Left lobe of liver (tissue), 2 donors: Measurements from ENCODE around the gene JAKMIP1. TPM values are rescaled to one million over a fixed set of nuclear protein-coding genes. Genes with fewer than 3 reads are reported as not detected.

Source experiments
- ATAC-seq: fragments of 200-7000 bp; cut with Tn5 transposase; one replicate; pipeline ENCODE4 v1.9.1; 2020; ENCODE audit warnings: mild to moderate bottlenecking, moderate library complexity
- DNase-seq: peaks from one replicate; pipeline ENCODE4 v3.0.0-alpha.2; 2020; ENCODE audit warnings: low spot score
- total RNA-seq: library from RNA; stranded (reverse); gene quantifications from one replicate; pipeline ENCODE4 v1.2.1, GENCODE V29; 2021
- donor health status: DM: no; HTN: no; CAD: no; lungs with moderate emphysema.
- donor health status: DM: no; HTN: yes; CAD: no.

The JAKMIP1 gene
- total RNA-seq, 1 donor from 2014 or later: not detected

DNA sequence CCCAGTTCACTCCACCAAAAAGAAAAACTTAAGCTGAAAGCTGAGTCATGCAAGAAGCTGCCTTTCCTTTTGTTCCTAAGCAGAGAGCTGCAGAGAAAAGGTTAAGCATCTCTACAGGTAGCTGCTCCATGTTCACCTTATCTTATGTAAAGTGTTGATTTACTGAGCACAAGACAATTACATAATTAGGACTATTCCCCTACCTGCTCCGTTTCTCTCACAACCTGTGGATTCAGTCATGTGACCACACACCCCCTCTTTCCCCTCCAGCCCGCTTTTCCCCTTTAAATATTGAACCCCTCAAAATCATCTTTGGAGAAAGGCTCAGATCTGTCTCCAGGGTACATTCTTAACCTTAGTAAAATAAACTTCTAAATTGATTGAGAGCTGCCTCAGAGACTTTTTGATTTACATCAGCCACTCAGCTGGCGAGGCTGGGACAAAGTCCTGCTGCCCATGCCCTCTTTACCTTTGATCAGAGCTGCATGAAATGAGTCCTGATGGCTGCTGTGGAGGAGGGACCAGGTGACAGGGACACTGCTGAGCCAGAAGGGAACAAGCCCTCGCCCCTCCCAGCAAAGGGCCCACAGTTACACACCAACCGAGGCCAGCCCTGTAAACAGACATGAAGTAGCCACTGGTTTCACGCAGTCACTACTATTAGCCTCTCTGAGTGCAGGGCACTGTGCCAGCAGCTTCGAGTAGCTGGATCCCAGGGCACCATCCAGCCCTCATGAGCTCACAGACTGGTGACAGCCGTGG lies 128.2 kb downstream of the JAKMIP1 start:
- ATAC-seq (peak; percentile 97), DNase-seq (peak; percentile 91)

DNA sequence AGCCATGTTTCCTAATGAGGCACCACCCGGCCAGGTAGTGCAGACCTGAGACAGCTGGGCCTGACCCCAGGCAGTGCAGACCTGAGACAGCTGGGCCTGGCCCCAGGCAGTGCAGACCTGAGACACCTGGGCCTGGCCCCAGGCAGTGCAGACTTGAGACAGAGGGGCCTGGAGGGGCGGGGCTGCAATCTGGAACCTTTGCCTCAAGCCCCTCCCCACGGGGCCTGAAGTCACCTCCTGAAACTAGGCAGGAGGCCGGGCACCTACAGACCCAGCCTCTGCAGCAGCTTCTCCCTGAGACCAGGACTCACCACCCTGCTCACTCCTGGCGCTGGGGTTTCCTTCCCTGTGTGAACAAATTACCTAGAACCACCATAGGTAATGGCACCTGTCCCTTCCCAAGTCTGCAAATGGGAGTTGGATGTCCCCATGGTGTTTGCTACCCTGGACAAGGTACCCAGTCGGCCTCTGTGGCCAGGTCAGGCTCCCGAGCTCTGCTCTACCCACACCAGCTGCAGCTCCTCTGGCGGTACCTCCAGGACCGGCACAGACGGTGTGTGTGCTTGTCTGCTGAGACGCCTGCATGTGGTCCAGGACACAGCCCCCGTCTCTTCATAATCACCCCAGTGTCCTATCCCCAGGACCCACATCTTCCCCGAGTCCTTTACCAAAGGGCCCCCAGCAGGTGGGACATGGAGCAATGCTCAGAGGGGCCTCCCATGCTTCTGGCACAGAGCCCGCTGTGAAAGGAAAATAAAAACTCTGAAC lies 129.0 kb downstream of the JAKMIP1 start:
- DNase-seq (no peak), ATAC-seq (peak; percentile 4)

- DNase-seq: no peak
- ATAC-seq: no peak
These were observed 130.3 kb downstream of the JAKMIP1 start for GRCh38 chr4:6069845-6070709.

DNA sequence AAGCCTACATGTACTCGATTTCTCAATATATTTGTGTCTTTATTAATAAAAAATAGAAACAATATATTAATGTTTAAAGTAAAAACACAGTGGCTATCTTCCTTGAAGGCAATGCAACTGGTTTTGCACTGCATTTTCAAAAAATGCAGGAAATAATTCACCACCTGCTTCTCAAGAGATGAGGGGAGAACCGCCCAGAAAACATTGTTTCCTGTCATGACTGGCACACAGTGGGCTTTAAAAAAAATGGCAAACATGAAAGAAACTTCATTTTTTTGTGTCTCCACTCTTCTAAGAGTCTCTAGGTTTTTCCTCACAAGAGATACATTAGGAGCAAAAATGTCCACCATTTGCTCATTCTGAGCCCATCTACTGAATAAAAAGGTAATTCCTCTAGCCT lies 131.4 kb downstream of the JAKMIP1 start:
- DNase-seq (no peak), ATAC-seq (no peak)

DNA sequence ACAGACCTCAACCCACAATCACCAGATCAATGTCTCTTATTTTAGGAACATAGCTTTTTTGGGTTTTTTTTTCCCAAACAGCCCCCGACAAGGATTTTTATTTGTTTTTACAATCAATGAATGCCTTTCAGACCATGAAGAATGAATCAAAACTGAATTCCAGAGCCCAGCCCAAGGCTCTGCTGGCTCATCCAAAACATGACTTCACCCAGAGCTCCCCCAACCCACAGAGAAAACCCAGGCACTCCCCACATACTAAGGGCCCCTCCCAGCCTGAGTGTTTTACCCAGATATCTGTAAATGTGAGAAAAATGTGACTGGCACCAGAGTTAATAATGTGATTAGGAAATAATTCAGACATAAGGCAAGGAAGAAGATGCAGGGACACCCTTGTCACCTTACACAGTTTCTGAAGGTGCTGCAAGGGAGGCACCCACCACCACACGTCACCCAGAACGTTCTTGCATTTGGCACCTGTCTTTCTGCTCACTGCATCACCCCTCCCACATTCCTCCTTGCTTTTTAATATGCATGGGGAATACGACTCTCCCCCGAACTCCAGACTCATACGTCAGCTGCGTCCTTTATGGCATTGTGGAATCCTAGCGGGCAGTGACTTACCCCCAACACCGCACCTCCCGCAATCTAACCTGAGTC lies 134.3 kb downstream of the JAKMIP1 start:
- DNase-seq (no peak), ATAC-seq (no peak)

- DNase-seq (no peak), ATAC-seq (no peak)
These were observed 135.2 kb downstream of the JAKMIP1 start for GRCh38 chr4:6065166-6065565.

DNA sequence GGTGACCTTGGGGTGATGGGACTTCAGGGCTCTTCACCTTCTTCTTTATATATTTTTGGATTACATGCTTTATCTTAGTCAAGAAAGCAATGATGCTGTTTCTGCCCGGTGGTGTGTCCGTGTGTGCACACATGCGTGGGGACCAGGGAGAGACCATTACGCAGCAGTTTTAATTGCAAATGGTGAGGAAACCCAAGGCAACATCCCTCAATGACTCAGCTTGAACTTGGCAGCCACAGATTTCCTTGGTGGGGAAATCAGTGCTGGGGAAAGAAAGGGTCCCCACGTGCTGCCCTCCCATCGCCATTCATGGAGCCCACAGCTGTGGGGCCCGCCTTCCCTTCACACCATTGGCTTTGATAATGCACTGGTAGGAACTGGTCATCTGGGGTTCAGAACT lies 136.0 kb downstream of the JAKMIP1 start:
- DNase-seq: no peak
- no peak for ATAC-seq

DNA sequence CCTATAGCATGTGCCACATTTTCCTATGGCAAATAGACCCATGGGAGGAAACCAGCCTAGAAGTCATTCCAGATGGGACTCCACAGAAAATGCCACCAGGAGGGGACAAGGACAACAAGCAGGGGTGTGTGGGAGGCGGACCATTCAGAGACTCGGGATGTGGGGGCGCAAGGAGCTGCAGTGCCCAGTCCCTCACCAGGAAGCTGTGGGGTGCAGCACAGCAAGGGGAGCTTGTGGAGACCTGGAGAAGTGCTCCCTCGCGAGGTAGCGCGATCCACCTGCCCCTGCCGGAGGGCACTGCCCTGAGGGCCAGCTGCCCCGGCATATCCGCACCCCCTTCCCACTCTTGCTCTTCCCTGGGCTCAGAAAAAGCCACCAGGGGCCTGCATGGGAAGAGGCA lies 136.7 kb downstream of the JAKMIP1 start:
- DNase-seq: no peak
- ATAC-seq: no peak

DNA sequence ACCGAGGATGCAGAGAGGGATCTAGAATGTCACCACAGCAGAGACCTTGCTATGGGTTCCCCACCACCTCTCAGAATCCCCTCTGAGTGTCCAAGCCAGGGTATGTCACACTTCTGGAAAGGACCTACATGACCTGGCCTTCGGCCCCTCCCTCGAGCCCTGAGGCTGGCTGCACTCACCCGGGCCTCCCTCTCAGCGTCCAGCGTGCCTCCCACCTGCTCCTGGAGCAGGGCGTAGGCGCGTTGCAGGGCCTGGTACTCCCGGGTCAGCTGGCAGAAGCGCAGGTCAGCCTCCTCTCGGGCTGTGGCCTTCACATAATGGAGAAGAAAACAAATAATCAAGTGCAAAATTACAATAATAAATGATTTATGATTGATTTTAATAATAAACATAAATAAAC lies 138.2 kb downstream of the JAKMIP1 start:
- DNase-seq (no peak), ATAC-seq (no peak)

GRCh38 chr4:6059375-6059805 lies 141.0 kb downstream of the JAKMIP1 start:
- DNase-seq: no peak
- no peak for ATAC-seq

DNA sequence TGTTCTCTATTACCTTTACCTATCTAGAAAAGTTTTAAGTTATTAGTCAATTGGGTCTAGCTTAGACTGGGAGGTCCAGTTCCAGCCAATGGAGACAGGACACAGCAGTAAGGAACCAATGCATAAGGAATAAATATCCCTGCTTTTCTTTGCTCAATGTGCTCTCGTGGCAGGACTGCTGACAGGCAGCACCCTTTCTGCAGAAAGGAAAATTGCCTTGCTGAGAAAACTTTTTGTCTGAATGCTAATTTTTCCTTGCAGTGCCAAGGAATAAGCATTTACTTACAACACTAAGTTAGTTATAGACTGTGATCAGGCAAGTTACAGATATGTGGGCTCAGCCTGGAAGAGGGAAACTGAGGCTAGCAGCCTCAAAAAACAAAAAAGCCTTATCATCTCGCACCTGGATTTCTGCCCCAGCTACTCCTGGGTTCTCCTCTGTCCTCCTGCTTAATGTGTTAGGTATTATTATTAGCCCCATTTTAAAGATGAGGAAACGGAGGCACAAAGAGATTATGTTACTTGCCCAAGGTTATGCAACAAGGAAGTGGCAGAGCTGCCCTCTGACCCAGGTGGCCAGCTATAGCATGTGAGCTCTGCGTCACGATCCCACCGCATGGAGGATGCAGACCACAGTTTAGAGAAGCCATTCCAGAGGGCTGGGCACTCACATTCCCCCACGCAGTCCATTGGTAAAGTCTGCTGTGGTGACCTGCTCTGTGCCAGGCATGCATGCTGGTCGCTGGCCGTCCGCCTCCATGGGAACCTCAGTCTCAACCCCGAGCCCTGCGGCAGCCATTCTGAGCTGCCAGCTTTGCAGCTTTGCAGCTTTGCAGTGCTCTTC lies 141.6 kb downstream of the JAKMIP1 start:
- ATAC-seq (no peak), DNase-seq (no peak)

DNA sequence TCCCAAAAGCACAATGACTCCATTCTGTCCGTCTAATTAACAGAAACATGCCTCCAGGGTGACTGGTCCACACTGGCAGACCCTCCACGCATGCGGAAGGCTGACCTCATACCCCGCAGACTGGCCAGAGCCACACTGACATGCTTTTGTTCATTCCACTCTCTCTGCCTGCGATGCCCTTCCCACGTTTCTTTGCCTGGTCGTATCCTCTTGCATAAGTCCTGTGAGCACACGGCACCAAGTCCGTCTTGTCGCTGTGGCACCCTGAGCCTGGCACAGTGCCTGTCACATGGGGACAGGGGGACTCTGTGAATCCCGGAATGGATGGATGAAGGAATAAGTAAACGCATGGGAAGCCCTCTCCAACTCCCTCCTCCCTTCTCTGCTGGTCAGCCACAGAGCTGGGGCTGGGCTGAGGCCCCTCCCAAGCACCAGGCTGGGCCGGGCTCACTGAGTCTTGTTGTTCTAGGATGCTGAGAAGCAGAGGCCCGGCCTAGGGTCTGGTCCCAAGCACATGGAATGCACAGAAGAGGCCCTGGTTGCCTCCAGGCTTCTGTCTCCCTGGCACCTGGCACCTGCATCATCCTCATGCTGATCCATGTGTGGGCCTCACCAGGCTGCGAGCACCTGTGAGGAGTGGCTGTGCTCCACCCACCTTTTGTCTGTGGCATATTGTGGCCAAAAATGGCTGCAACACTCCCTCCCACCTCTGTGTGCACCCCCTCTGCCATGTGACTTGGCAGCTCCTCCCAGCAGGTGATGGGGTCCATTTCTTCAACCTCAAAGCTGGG lies 143.2 kb downstream of the JAKMIP1 start:
- ATAC-seq (no peak), DNase-seq (no peak)

DNA sequence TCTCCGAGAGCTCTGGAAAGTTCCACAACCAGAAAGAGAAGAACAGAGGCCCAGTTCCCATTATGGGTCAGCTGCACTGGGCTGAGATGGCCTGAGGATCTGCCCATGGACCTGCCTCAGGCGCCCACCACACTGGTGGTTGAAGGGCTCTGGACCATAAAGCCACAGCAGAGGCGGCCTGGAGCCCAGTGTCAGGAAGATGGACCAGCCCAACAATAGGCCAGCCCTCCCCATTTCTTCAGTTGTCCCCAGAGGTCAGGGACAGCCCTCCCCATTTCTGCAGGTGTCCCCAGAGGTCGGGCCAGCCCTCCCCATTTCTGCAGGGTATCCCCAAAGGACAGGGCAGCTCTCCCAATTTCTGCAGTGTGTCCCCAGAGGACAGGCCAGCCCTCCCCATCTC lies 144.9 kb downstream of the JAKMIP1 start:
- no peak for DNase-seq
- ATAC-seq: no peak

GRCh38 chr4:6055030-6055429 lies 145.3 kb downstream of the JAKMIP1 start:
- ATAC-seq (no peak), DNase-seq (no peak)

DNA sequence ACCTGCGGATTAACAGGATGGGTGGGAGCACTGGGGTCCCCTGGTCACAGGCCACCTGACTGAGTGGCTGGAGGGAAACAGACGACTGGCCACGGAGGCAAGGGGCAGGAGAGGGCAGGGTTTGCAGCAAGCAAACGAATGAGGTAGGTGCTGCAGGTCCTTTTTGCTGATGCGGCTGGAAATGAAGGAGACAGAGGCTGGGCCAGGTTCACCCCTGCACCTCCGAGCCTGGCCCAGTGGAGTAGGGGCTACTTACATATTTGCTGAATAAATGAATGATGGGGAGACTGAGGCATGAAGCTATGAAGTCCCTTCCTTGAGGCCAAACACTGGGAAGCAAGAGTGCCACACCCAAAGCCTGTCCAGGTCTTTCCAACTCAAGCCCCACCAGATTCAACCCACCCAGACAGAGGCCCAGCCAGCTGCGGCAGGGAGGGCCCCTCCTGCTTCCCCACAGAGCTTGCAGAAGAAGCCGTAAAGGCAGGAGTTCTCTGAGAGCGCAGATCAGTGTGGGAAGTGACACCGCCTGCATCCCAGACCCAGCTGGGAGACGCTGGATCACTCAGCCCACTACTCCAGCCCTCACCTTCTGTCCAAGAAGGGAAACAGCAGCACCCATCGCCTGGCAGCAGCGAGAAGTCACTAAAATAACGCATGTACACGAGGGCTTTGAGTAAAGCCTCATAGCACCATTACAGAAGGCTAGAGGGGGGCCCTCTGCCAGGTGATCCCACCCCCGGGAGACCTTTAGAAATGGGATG lies 146.0 kb downstream of the JAKMIP1 start:
- DNase-seq: no peak
- no peak for ATAC-seq

DNA sequence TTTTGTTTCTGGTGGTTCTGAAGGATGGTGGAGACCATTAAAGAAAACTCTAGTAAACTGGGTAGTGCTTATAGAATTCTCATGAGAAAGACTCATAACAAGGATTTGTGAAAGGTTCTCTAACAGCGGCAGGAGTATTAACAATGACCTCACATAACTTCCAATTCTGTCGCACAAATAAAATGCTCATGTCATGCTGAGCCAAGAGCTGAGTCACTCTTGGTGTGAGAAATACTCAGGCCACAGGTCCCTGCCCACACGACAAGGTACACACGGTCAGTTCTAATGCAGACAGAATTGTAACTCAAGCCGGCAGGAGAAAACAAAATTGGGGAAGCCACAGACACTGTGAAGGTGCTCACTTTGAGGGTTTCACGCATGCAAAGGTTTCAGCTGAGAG lies 147.7 kb downstream of the JAKMIP1 start:
- no peak for DNase-seq
- no peak for ATAC-seq

- ATAC-seq (no peak), DNase-seq (no peak)
These were observed 149.8 kb downstream of the JAKMIP1 start for GRCh38 chr4:6050551-6050950.

GRCh38 chr4:6049985-6050384 lies 150.4 kb downstream of the JAKMIP1 start:
- ATAC-seq (no peak), DNase-seq (no peak)
